ENCODE data around the gene MYBPHL.

The MYBPHL gene

GRCh38 chr1:109257682-109258421 is 49.0 kb downstream of the MYBPHL start:
- no peak for DNase-seq (ENCODE audit: low spot score)
- in situ Hi-C loops (cut with MboI; ENCODE audit: low pct_unique_long_range_greater_than_20kb, low sequenced_read_pairs, unreplicated experiment), result no loop called here
- no peak for TF ChIP-seq CTCF (IDR thresholded peaks at IDR 0.05; ENCODE audit: extremely low read depth, insufficient read depth, missing control alignments)

- in situ Hi-C loops (cut with MboI; ENCODE audit: low pct_unique_long_range_greater_than_20kb, low sequenced_read_pairs, unreplicated experiment), result no loop called here
- no peak for DNase-seq (ENCODE audit: low spot score)
- no peak for TF ChIP-seq CTCF (IDR thresholded peaks at IDR 0.05; ENCODE audit: extremely low read depth, insufficient read depth, missing control alignments)
These were observed 49.7 kb downstream of the MYBPHL start for GRCh38 chr1:109256971-109257681.

GRCh38 chr1:109256085-109256484 is 50.7 kb downstream of the MYBPHL start:
- DNase-seq (ENCODE audit: low spot score), result no peak
- in situ Hi-C loops (cut with MboI; ENCODE audit: low pct_unique_long_range_greater_than_20kb, low sequenced_read_pairs, unreplicated experiment), result no loop called here
- no peak for TF ChIP-seq CTCF (IDR thresholded peaks at IDR 0.05; ENCODE audit: extremely low read depth, insufficient read depth, missing control alignments)

GRCh38 chr1:109255678-109256077 is 51.1 kb downstream of the MYBPHL start:
- in situ Hi-C loops (cut with MboI; ENCODE audit: low pct_unique_long_range_greater_than_20kb, low sequenced_read_pairs, unreplicated experiment), result no loop called here
- TF ChIP-seq CTCF (IDR thresholded peaks at IDR 0.05; ENCODE audit: extremely low read depth, insufficient read depth, missing control alignments), result no peak
- no peak for DNase-seq (ENCODE audit: low spot score)

- DNase-seq (ENCODE audit: low spot score), result no peak
- in situ Hi-C loops (cut with MboI; ENCODE audit: low pct_unique_long_range_greater_than_20kb, low sequenced_read_pairs, unreplicated experiment), result no loop called here
- TF ChIP-seq CTCF (IDR thresholded peaks at IDR 0.05; ENCODE audit: extremely low read depth, insufficient read depth, missing control alignments), result no peak
These were observed 51.6 kb downstream of the MYBPHL start for GRCh38 chr1:109255097-109255651.

GRCh38 chr1:109254621-109255096 is 52.2 kb downstream of the MYBPHL start:
- no peak for DNase-seq (ENCODE audit: low spot score)
- in situ Hi-C loops (cut with MboI; ENCODE audit: low pct_unique_long_range_greater_than_20kb, low sequenced_read_pairs, unreplicated experiment), result no loop called here
- TF ChIP-seq CTCF (IDR thresholded peaks at IDR 0.05; ENCODE audit: extremely low read depth, insufficient read depth, missing control alignments), result no peak
